Prostate gland (tissue), 2 donors: ENCODE results near the gene APBA2. TPM values are rescaled to one million over a fixed set of nuclear protein-coding genes. Genes with fewer than 3 reads are reported as not detected.

ENCODE experiments used
- DNase-seq: peaks from one replicate; pipeline ENCODE4 v3.0.0-alpha.2; 2019; ENCODE audit warnings: low spot score
- H3K27ac ChIP-seq, 2 donors: fragments of 200-600 bp; sonication (generic); 2 replicates each; pipeline ENCODE4 v1.5.1; 2017 to 2019
- H3K27me3 ChIP-seq: fragments of 200-600 bp; sonication (generic); replicated peaks from 2 replicates; pipeline ENCODE4 v1.5.1; 2019; ENCODE audit not compliant: insufficient read depth
- H3K36me3 ChIP-seq, 2 donors: fragments of 200-600 bp; sonication (generic); 1 replicate in 1 of 2; 2 replicates in 1 of 2; pipeline versions ENCODE4 v1.5.1 to v1.8.1; 2017 to 2019
- H3K4me1 ChIP-seq: fragments of 200-600 bp; sonication (generic); replicated peaks from 2 replicates; pipeline ENCODE4 v1.5.1; 2019
- H3K4me3 ChIP-seq, 2 donors: fragments of 200-600 bp; sonication (generic); 2 replicates each; pipeline ENCODE4 v1.5.1; 2017 to 2019
- H3K9me3 ChIP-seq: fragments of 200-600 bp; sonication (generic); 2 replicates; pipeline ENCODE4 v1.5.1; 2017
- POLR2A ChIP-seq: fragments of 450-650 bp; IDR thresholded peaks from one replicate; pipeline ENCODE4 v1.6.1; 2016; ENCODE audit warnings: antibody characterized with exemption, mild to moderate bottlenecking
- POLR2AphosphoS5 ChIP-seq: sonication (generic); formaldehyde crosslinking; IDR thresholded peaks from one replicate; pipeline ENCODE4 v1.6.1; 2017; ENCODE audit warnings: antibody characterized with exemption
- WGBS: methylation state at CpG from one replicate; pipeline ENCODE4 v1.1.5; 2018; 5-methylcytosine and 5-hydroxymethylcytosine counted together
- intact Hi-C: fragments of 100-400 bp; cut with DNase I; formaldehyde crosslinking; loops from one replicate; pipeline ENCODE4 v1.14.2; 2022
- total RNA-seq, 2 donors: library from RNA; depleted of rRNA; stranded (reverse); fragments of >200 nt; gene quantifications; one replicate each; pipeline ENCODE4 v1.1.0, GENCODE V29; 2016
- TF ChIP-seq, protein P1 (sequence below), 4 experiments: fragments of 200-600 bp in 2 of 4; fragments of 450-650 bp in 2 of 4; sonication (generic) in 2 of 4; IDR thresholded peaks; 1 replicate in 3 of 4; 2 replicates in 1 of 4; pipeline ENCODE4 v1.5.1; 2016 to 2019; ENCODE audit warnings: antibody characterized with exemption in 4 of 4, mild to moderate bottlenecking in 2 of 4, moderate library complexity in 2 of 4

APBA2 gene
- total RNA-seq, 2 donors from 2014 or later = 2.6 to 25.3 TPM

DNA sequence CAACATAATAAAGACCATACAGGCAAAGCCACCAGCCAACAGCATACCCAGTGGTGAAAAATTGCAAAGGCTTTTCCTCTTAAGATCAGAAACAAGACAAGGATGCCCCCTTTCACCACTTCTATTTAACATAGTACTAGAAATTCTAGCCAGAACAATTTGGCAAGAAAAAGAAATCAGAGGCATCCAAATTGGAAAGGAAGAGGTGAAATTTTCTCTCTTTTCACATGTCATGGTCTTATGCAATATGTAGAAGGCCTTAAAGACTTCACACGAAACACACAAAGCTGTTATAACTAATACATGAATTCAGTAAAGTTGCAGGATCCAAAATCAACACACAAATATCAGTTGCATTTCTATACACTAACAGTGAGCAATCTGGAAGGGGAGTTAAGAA is 120.2 kb downstream of the APBA2 start:
- Histone ChIP-seq H3K9me3 (no peaks in the 10 kb centered on the region), H3K36me3 (no peaks in the 10 kb centered on the region), H3K27ac (no peak overlapping the region), H3K4me3 (no peak overlapping the region), H3K27me3 (no peaks in the 10 kb centered on the region), H3K4me1 (no peaks in the 10 kb centered on the region)
- no peak for DNase-seq
- TF ChIP-seq, protein P1, sequence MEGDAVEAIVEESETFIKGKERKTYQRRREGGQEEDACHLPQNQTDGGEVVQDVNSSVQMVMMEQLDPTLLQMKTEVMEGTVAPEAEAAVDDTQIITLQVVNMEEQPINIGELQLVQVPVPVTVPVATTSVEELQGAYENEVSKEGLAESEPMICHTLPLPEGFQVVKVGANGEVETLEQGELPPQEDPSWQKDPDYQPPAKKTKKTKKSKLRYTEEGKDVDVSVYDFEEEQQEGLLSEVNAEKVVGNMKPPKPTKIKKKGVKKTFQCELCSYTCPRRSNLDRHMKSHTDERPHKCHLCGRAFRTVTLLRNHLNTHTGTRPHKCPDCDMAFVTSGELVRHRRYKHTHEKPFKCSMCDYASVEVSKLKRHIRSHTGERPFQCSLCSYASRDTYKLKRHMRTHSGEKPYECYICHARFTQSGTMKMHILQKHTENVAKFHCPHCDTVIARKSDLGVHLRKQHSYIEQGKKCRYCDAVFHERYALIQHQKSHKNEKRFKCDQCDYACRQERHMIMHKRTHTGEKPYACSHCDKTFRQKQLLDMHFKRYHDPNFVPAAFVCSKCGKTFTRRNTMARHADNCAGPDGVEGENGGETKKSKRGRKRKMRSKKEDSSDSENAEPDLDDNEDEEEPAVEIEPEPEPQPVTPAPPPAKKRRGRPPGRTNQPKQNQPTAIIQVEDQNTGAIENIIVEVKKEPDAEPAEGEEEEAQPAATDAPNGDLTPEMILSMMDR (IDR thresholded peaks at IDR 0.05) = no peak
- TF ChIP-seq POLR2AphosphoS5 = no peak
- no peak for TF ChIP-seq POLR2A
- intact Hi-C loops = no loop called here
- WGBS = 96% methylated on average over 1 of the region's 1 CpG

DNA sequence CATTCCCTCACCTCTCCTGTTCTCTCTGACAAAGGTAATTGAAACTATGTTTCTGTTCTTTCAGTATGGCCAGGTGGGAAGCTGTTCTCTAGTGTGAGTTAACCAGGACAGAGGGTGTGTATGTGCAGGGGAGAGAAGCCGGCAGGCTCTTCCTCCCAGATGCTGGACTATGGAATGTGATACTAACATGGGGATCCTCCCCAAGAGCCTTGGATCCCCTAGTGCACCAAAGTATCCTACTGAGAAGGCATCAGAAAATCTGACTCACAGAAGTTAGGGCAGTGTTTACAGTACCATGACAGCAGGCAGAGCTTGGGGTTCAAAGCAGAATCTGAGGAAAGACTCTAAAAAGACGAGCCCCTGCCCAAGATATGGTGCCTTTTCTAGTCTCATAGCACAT is 123.1 kb downstream of the APBA2 start:
- Histone ChIP-seq H3K36me3 (no peaks in the 10 kb centered on the region), H3K9me3 (no peaks in the 10 kb centered on the region), H3K27ac (no peak overlapping the region), H3K4me3 (no peak overlapping the region), H3K4me1 (no peaks in the 10 kb centered on the region), H3K27me3 (no peaks in the 10 kb centered on the region)
- intact Hi-C loops = no loop called here
- no peak for DNase-seq
- TF ChIP-seq POLR2AphosphoS5 (no peak), POLR2A (no peak)
- TF ChIP-seq, protein P1 (IDR thresholded peaks at IDR 0.05) = no peak
- WGBS = 65% methylated on average over 2 of the region's 2 CpGs

GRCh38 chr15:29012097-29012496 is 126.3 kb downstream of the APBA2 start:
- intact Hi-C loops = no loop called here
- Histone ChIP-seq H3K9me3 (no peaks in the 10 kb centered on the region), H3K4me1 (no peaks in the 10 kb centered on the region), H3K27me3 (no peaks in the 10 kb centered on the region), H3K27ac (no peak overlapping the region), H3K4me3 (no peak overlapping the region), H3K36me3 (no peaks in the 10 kb centered on the region)
- no peak for DNase-seq
- no peak for TF ChIP-seq POLR2A
- TF ChIP-seq POLR2AphosphoS5 = no peak
- TF ChIP-seq, protein P1 (IDR thresholded peaks at IDR 0.05) = no peak
- whole genome bisulfite sequencing = 92% methylated on average over 2 of the region's 2 CpGs

- Histone ChIP-seq H3K27me3 (no peaks in the 10 kb centered on the region), H3K4me1 (no peaks in the 10 kb centered on the region), H3K36me3 (no peaks in the 10 kb centered on the region), H3K4me3 (no peak overlapping the region), H3K27ac (no peak overlapping the region), H3K9me3 (no peaks in the 10 kb centered on the region)
- WGBS = 32% methylated on average over 1 of the region's 1 CpG
- intact Hi-C loops = no loop called here
- DNase-seq = no peak
- no peak for TF ChIP-seq POLR2AphosphoS5
- no peak for TF ChIP-seq POLR2A
- TF ChIP-seq, protein P1 (IDR thresholded peaks at IDR 0.05) = no peak
Measured at GRCh38 chr15:29014493-29014892, 128.7 kb downstream of the APBA2 start.

GRCh38 chr15:29016518-29016917 is 130.7 kb downstream of the APBA2 start:
- 89% methylated on average over 3 of the region's 3 CpGs for WGBS
- Histone ChIP-seq H3K4me3 (no peak overlapping the region), H3K4me1 (no peaks in the 10 kb centered on the region), H3K36me3 (no peaks in the 10 kb centered on the region), H3K9me3 (no peaks in the 10 kb centered on the region), H3K27me3 (no peaks in the 10 kb centered on the region), H3K27ac (no peak overlapping the region)
- no peak for DNase-seq
- intact Hi-C loops = no loop called here
- TF ChIP-seq POLR2AphosphoS5 = no peak
- TF ChIP-seq, protein P1 (IDR thresholded peaks at IDR 0.05) = no peak
- no peak for TF ChIP-seq POLR2A
